ENCODE results near the gene KRT32.
"Not testable (repeated sequence)": the region's sequence is repeated elsewhere in the genome, so short reads cannot be mapped to it uniquely, and the experiment has no call there.

The KRT32 gene

DNA sequence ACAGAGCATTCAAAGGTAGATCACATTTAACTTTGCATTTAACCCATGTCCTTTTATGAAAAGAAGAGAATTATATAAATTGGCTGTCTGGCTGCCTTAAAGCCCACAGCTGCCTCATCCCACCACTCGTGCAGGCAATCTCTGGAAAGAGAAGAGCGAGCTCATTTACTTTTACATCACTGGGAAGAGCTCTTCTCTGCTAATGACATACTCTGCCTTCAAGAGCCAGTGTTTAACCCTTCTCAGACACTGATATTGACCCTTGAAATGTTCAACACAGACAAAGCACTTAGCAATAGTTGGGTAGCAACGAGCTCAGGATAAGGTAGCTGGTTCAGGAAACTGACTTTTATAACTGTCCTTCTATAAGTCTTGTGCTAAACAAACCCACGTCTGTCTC, 33.2 kb downstream of the KRT32 start:
- intact Hi-C loops (cut with DNase I): no loop called here
- DNase-seq: no peak

DNA sequence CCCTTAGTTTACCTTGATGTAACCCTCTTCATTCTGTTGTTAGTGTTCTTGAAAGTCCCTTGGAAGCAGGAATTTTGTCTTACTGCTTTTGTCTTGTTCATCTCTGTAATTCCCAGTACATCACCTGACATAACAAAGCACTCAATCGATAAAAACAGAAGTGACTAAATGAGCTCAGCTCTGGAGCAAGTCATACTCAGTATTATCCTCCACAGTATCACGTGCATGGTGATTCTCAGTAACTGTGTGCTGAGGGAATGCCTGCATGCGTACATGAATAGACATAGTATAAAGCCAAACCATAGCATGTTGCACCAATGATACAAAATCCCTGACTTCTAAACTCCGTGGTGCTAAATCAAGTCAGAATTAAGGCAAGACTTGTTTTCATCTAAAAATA, 33.6 kb downstream of the KRT32 start:
- no peak for DNase-seq
- intact Hi-C loops (cut with DNase I): no loop called here

DNA sequence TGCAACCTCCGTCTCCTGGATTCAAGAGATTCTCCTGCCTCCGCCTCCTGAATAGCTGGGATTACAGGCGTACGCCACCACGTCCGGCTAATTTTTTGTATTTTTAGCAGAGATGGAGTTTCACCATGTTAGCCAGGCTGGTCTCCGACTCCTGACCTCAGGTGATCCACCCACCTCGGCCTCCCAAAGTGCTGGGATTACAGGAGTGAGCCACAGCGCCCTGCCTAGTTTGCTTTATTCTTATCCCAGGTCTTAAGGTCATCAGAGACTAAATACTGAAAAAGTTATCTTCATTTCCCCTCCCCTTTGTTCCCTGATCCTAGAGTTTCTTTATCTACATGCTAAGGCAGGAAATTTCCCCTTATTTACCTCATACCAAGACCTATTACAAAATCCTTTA, 36.8 kb downstream of the KRT32 start:
- DNase-seq; intact Hi-C loops (cut with DNase I): not testable (repeated sequence)

DNA sequence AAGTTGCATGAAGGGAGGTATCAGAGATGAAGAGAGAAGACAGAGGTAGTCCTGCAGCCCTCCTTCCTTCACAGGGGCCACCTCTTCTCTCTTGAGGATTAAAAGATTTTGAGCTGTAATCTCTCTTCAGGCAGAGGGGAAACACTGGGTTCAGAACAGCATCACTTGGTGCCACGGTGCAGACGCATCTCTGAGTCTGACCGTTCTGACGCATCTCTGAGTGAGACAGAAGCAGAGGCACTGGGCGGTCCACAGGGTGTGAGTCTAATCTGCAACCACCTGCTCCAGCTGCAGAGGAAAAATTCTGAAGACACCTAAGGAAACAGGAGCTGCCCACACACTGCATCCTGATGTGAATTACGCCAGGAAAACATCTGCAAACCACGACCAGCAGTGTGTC, 37.5 kb downstream of the KRT32 start:
- no peak for DNase-seq
- intact Hi-C loops (cut with DNase I): no loop called here

GRCh38 chr17:41428591-41429291, 38.4 kb downstream of the KRT32 start:
- no peak for DNase-seq
- intact Hi-C loops (cut with DNase I): no loop called here

DNA sequence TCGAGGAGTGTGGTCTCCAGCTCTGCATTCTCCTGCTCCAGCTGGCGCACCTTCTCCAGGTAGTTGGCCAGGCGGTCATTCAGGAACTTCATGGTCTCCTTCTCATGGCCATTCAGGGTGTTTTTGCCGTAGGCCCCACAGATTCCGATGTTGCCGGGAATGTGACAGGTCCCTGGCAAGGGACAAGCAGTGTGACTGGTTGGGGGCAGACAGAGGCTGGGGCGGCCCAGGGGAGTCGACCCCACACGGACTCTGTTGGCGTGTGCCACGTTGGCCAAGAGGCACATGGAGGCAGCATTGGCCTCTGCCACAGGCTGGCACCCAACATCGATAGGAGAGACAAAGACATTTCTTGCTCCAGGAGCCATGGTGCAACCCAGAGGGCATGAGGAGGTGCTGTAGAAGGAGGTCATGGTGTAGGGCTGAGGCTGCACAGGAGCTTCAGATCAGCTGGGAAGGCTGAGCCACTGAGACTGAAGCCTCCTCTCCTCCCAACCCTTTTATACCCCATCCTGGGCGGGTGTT, 43.0 kb downstream of the KRT32 start, which contains the start of gene KRT37:
TSS of gene KRT37 (minus strand) at position 475 of the 525 bp plus-strand sequence. CDS start at position 413, 62 bp downstream.
- intact Hi-C loops (cut with DNase I): no loop called here

GRCh38 chr17:41422586-41422985, 44.6 kb downstream of the KRT32 start:
- intact Hi-C loops (cut with DNase I); DNase-seq: not testable (repeated sequence)

More for the DNA sequence above, 43.0 kb downstream of the KRT32 start, which contains the start of gene KRT37:
- DNase-seq: no peak

- no peak for DNase-seq
- intact Hi-C loops (cut with DNase I): no loop called here
Measured at GRCh38 chr17:41421617-41422016, 45.6 kb downstream of the KRT32 start.

- intact Hi-C loops (cut with DNase I): no loop called here
- no peak for DNase-seq
Measured at GRCh38 chr17:41421116-41421515, 46.1 kb downstream of the KRT32 start.

DNA sequence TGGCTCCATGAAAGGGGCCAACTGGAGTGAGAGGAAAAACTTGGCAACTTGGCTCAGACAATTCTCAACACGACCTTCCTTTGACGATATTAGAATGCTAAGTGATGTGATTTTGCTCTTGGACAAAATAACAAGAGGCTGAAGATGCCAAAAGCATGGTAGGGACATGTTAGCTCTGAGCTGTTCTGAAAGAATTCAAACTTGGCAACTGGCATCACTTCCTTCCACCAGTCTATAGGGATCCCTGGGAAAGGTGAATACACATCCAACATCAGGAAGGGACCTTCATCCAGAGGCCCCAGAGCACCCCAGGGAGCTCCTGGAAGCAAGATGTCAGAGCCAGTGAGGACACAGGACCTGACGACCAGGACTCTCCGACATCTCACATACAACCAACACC, 47.1 kb downstream of the KRT32 start:
- intact Hi-C loops (cut with DNase I): no loop called here
- no peak for DNase-seq

DNA sequence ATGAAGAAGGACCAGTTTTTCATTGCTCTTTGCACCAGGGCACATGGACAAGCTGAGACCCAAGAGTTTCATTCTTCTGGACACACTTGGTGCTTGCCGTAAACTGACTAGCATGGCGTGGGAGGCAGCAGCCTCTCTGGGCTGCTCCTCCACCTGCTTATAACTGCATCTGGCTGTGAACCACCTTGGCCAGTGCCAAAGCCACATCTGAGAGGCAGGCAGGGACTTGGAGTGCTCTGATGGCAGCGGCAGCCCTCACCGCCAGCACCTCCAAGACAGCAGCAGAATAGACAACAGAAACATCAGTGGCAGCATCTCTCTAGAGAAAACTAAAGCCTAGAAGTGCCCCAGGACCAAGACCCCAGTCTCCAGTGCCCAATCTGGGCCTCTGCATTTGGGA, 47.5 kb downstream of the KRT32 start:
- intact Hi-C loops (cut with DNase I): no loop called here
- DNase-seq: no peak

GRCh38 chr17:41418116-41418860, 48.9 kb downstream of the KRT32 start:
- intact Hi-C loops (cut with DNase I): no loop called here
- DNase-seq: no peak

GRCh38 chr17:41417576-41418015, 49.6 kb downstream of the KRT32 start:
- DNase-seq: no peak
- intact Hi-C loops (cut with DNase I): no loop called here

- intact Hi-C loops (cut with DNase I): no loop called here
Measured at GRCh38 chr17:41417127-41417526, 50.1 kb downstream of the KRT32 start.

GRCh38 chr17:41416479-41416878, 50.7 kb downstream of the KRT32 start:
- DNase-seq: no peak
- intact Hi-C loops (cut with DNase I): no loop called here

More at GRCh38 chr17:41417127-41417526, 50.1 kb downstream of the KRT32 start:
- no peak for DNase-seq

DNA sequence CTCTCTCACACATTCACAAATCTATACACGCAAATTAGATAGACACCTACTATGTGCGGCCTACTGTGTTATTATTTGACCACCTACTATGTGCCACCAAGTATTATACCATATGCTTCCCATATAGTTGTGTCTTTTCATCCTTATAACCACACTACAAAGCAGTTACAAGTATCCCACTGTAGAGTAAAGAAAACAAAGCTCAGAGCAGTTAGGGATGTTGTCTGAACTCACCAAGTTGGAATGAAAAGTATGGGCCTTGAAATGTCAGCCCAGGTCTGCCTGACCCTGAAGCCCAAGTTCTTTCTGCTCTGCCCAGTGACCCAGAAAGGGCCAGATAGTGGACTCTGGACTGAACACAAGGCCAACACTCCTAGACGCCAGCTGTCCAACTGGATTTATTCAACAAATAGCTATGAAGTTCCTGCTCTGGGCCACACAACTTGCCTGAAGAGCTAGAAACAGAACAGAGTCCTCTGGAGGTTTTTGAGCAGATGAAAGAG, 51.3 kb downstream of the KRT32 start:
- intact Hi-C loops (cut with DNase I): no loop called here
- DNase-seq: no peak

DNA sequence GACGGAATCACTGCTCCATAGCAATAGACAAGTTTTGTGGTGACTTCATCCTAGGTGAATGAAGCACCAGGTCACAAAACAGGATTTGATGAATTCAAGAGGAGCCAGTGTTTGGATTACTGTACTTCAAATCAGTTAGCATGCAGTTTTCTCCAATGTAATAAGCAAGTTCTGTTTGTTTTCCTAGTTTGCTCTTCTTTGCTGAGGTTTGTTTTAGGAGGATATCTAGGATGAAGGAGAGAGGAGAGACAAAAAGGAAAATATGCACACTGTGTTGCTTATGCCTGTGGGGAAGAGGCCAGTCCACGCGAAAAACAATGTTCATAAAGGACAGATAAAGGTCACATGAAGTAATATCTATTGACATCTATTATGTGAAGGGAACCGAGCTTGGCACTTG, 51.8 kb downstream of the KRT32 start:
- DNase-seq: no peak
- intact Hi-C loops (cut with DNase I): no loop called here

DNA sequence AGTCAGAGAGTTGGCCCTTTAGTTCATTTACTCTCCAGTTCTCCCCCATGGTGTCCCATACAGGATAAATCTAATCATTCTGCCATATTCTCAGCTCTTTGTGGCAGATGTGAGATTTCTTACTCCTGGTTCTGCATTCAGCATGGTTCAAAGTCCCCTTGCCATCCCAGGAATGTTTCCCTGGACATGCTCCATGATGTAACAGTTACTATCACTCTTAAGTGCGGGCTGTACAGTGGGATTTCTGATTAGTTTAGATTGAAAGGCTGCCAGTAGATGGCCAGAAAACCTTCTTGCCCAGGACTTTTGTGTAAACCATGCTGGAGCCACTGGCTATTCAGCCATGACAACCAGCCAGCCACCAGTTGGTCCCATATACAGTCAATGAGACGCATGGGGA, 53.2 kb downstream of the KRT32 start:
- intact Hi-C loops (cut with DNase I): no loop called here

DNA sequence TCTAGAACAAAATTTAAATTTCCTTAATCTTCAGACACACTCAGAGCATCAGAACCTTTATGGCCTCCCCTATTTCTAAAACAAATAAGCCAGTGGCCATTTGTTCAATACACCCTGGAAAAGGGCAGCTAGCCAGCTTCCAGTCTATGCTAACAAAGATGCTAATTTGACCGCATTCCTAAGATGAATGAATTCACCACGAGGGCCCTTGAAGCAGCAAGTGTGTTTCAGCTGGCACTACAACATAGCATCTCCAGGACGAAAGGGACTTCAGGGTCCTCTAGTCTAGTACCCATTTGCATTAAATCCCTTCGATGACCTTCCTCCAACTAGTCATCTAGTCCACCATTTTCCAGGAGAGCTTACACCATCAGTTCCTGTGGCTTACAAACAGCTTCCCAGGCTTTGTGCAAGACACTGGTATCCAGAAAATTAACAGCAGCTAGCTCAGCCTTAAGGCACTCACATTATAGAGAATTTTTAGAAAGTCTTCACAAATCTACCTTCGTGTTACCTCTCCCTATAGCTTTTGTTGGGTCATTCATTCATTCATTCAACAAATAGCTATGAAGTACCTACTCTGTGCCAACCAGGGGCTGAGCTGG, 53.7 kb downstream of the KRT32 start:
- intact Hi-C loops (cut with DNase I): no loop called here
- no peak for DNase-seq

More for the DNA sequence above, 53.2 kb downstream of the KRT32 start:
- no peak for DNase-seq

DNA sequence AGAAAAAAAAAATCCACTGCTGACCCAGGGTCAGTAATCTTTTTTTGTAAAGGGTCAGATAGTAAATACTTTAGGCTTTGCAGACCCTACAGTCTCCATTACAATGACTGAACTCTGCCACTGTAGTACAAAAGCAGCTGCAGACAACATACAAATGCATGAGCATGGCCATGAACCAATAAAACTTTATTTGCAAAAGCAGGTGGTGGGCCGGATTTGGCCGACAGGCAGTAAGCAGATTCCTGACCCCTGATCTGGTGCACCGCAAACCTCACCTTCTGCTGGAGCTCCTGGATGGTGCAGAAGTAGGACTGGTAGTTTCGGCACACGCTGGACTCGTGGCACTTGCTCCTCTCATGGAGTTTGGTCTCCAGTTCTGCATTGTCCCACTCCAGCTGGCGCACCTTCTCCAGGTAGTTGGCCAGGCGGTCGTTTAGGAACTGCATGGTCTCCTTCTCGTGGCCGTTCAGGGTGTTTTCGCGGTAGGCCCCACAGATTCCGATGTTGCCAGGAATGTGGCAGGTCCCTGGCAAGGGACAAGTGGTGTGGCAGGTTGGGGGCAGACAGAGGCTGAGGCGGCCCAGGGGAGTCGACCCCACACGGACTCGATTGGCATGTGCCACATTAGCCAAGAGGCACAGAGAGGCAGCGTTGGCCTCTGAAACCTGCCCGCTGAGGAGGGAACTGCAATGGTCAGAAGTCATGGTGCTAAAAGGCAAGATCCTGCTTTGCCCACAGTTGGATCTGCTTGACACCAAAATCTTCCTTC, 55.9 kb downstream of the KRT32 start:
- DNase-seq: no peak
- intact Hi-C loops (cut with DNase I): no loop called here

All from posterior cingulate gyrus (tissue), 11 donors.